ENCODE results near the gene FAM180A. TPM values are rescaled to one million over a fixed set of nuclear protein-coding genes. Genes with fewer than 3 reads are reported as not detected.

FAM180A gene
- total and polyA plus RNA-seq, 8 donors, result 0.08 to 5.8 (median 1.4) TPM; not detected in 4

- intact Hi-C loops (cut with DNase I; ENCODE audit: low total_unique reads), result no loop called here
- 76 to 87% (median 81%) methylated on average over 9 of the region's 9 CpGs for WGBS, 5 donors
- peaks cover 0 to 2% (median 0%) of the 10 kb centered on the region in 4 donors for H3K4me1 ChIP-seq
Measured at GRCh38 chr7:135792866-135793265, 44.3 kb upstream of the FAM180A start.

GRCh38 chr7:135792363-135792668, 43.7 kb upstream of the FAM180A start:
- H3K27me3 ChIP-seq, result no peaks in the 10 kb centered on the region
- no peak for DNase-seq
- no peak overlapping the region for H3K27ac ChIP-seq
- 67 to 81% (median 75%) methylated on average over 4 of the region's 4 CpGs for WGBS, 5 donors
- no peak overlapping the region for H3K4me3 ChIP-seq
- intact Hi-C loops (cut with DNase I; ENCODE audit: low total_unique reads), result no loop called here
- H3K4me1 ChIP-seq, result no peaks in the 10 kb centered on the region
- no peaks in the 10 kb centered on the region for H3K9me3 ChIP-seq
- no peaks in the 10 kb centered on the region for H3K36me3 ChIP-seq
- TF ChIP-seq POLR2A (IDR thresholded peaks at IDR 0.05) (no peak), POLR2AphosphoS5 (IDR thresholded peaks at IDR 0.05) (no peak), EP300 (IDR thresholded peaks at IDR 0.05) (no peak), CTCF (IDR thresholded peaks at IDR 0.05) (no peak)

More at GRCh38 chr7:135792866-135793265, 44.3 kb upstream of the FAM180A start:
- no peak for TF ChIP-seq CTCF (IDR thresholded peaks at IDR 0.05)
- no peak for TF ChIP-seq EP300 (IDR thresholded peaks at IDR 0.05)
- H3K4me3 ChIP-seq, result no peak overlapping the region
- no peak for DNase-seq
- H3K27ac ChIP-seq, result no peak overlapping the region
- H3K9me3 ChIP-seq, result no peaks in the 10 kb centered on the region
- H3K27me3 ChIP-seq, result no peaks in the 10 kb centered on the region
- H3K36me3 ChIP-seq, result no peaks in the 10 kb centered on the region

GRCh38 chr7:135791543-135792362, 43.1 kb upstream of the FAM180A start:
- 58 to 73% (median 67%) methylated on average over 7 of the region's 7 CpGs for WGBS, 5 donors
- TF ChIP-seq POLR2A (IDR thresholded peaks at IDR 0.05) (no peak), CTCF (IDR thresholded peaks at IDR 0.05) (no peak), POLR2AphosphoS5 (IDR thresholded peaks at IDR 0.05) (no peak), EP300 (IDR thresholded peaks at IDR 0.05) (no peak)
- no peak for DNase-seq
- intact Hi-C loops (cut with DNase I; ENCODE audit: low total_unique reads), result no loop called here
- H3K36me3 ChIP-seq, result no peaks in the 10 kb centered on the region
- no peaks in the 10 kb centered on the region for H3K4me1 ChIP-seq
- no peaks in the 10 kb centered on the region for H3K9me3 ChIP-seq
- no peaks in the 10 kb centered on the region for H3K27me3 ChIP-seq
- H3K4me3 ChIP-seq, result no peak overlapping the region
- H3K27ac ChIP-seq, result no peak overlapping the region

GRCh38 chr7:135790371-135790977, 41.9 kb upstream of the FAM180A start:
- H3K9me3 ChIP-seq, result no peaks in the 10 kb centered on the region
- intact Hi-C loops (cut with DNase I; ENCODE audit: low total_unique reads), result no loop called here
- 86 to 93% (median 90%) methylated on average over 11 of the region's 11 CpGs for WGBS, 5 donors
- H3K4me3 ChIP-seq, result no peak overlapping the region
- no peaks in the 10 kb centered on the region for H3K27me3 ChIP-seq
- H3K27ac ChIP-seq, result no peak overlapping the region
- no peaks in the 10 kb centered on the region for H3K4me1 ChIP-seq
- no peak for DNase-seq
- TF ChIP-seq POLR2AphosphoS5 (IDR thresholded peaks at IDR 0.05) (no peak), EP300 (IDR thresholded peaks at IDR 0.05) (no peak), CTCF (IDR thresholded peaks at IDR 0.05) (no peak), POLR2A (IDR thresholded peaks at IDR 0.05) (no peak)
- H3K36me3 ChIP-seq, result no peaks in the 10 kb centered on the region

All from stomach (tissue), 9 donors.